Esophagus squamous epithelium (tissue), 4 donors: Measurements from ENCODE around the gene IWS1.

Experiments
- POLR2A ChIP-seq, 4 donors: fragments of 450-650 bp; IDR thresholded peaks; one replicate each; pipeline ENCODE4 v1.6.1; 2017; ENCODE audit warnings: antibody characterized with exemption in 4 of 4, mild to moderate bottlenecking in 4 of 4, moderate library complexity in 3 of 4
- TF ChIP-seq, protein P1 (sequence below), 6 experiments: fragments of 450-650 bp in 4 of 6; fragments of 200-600 bp in 2 of 6; sonication (generic) in 2 of 6; IDR thresholded peaks; one replicate each; pipeline ENCODE4 v1.5.1; 2016 to 2019; ENCODE audit warnings: antibody characterized with exemption in 6 of 6, mild to moderate bottlenecking in 4 of 6, moderate library complexity in 4 of 6

DNA sequence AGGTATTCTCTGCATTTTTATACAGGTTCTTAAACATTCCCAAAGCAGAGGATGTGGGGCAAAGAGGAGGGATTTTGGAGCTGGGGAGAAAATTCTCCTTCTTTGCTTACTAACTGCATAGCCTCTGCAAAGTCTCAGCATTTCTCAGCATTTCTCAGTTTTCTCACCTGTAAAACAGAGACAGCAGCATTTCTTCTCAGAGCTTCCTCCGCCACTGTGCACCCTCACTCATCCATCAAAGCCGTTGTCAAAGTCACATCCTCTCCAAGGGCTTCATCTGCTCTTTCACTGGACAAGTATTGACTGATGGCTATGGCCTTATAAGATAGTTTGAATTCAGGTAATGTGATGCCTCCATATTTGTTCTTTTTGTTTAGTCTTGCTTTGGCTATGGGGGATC, 26.6 kb upstream of the IWS1 start:
- TF ChIP-seq, protein P1, sequence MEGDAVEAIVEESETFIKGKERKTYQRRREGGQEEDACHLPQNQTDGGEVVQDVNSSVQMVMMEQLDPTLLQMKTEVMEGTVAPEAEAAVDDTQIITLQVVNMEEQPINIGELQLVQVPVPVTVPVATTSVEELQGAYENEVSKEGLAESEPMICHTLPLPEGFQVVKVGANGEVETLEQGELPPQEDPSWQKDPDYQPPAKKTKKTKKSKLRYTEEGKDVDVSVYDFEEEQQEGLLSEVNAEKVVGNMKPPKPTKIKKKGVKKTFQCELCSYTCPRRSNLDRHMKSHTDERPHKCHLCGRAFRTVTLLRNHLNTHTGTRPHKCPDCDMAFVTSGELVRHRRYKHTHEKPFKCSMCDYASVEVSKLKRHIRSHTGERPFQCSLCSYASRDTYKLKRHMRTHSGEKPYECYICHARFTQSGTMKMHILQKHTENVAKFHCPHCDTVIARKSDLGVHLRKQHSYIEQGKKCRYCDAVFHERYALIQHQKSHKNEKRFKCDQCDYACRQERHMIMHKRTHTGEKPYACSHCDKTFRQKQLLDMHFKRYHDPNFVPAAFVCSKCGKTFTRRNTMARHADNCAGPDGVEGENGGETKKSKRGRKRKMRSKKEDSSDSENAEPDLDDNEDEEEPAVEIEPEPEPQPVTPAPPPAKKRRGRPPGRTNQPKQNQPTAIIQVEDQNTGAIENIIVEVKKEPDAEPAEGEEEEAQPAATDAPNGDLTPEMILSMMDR (IDR thresholded peaks at IDR 0.05) = no peak
- TF ChIP-seq POLR2A (IDR thresholded peaks at IDR 0.05) = no peak
